Mesothelial cell of epicardium (in vitro differentiated cells): ENCODE measurements around the gene VRK2. TPM values are rescaled to one million over a fixed set of nuclear protein-coding genes. Genes with fewer than 3 reads are reported as not detected.

ENCODE experiments used
- DNase-seq, 2 experiments: peaks; one replicate each; pipeline ENCODE4 v3.0.0; 2021; ENCODE audit warnings: low spot score in 2 of 2; ENCODE audit not compliant: unreplicated experiment in 2 of 2
- H3K27ac Mint-ChIP-seq: 2 replicates; pipeline ENCODE4 v1.8.0; 2021; ENCODE audit warnings: mixed read lengths
- H3K27me3 Mint-ChIP-seq: 2 replicates; pipeline ENCODE4 v1.8.0; 2021; ENCODE audit warnings: low read depth, mixed read lengths
- H3K36me3 Mint-ChIP-seq: 2 replicates; pipeline ENCODE4 v1.8.0; 2021; ENCODE audit warnings: mixed read lengths
- H3K4me1 Mint-ChIP-seq: 2 replicates; pipeline ENCODE4 v1.8.0; 2021; ENCODE audit warnings: mixed read lengths
- H3K4me3 Mint-ChIP-seq: 2 replicates; pipeline ENCODE4 v1.8.0; 2021; ENCODE audit warnings: mild to moderate bottlenecking, moderate library complexity, mixed read lengths
- H3K9me3 Mint-ChIP-seq: 2 replicates; pipeline ENCODE4 v1.8.0; 2021; ENCODE audit warnings: mixed read lengths
- total RNA-seq: library from RNA; stranded (reverse); gene quantifications from 3 replicates; pipeline ENCODE4 v1.2.1, GENCODE V29; 2021
- TF ChIP-seq, protein P1 (sequence below): fragments of 200-600 bp; sonication (generic); IDR thresholded peaks from one replicate; pipeline ENCODE4 v1.5.0; 2021; ENCODE audit warnings: antibody characterized with exemption; ENCODE audit not compliant: unreplicated experiment

The VRK2 gene
- total RNA-seq, 1 donor from 2014 or later: 22.9 TPM

DNA sequence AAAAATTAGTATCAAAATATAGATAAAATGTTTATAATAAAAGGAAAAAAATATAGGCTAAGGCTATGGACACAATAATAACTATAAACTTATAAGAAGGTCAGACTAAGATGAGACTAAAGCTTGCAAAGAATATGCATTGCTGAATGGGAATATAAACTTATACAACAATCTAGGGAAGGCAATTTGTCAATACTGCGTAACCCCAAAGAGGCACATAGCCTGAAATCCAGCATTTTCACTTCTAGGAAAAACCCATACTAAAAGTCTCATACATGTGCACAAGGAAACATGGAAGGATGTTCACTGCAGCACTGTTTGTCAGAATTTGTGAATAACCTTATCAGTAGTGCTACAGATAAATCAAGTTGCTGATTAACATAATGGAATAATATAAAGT lies 149.1 kb downstream of the VRK2 start:
- no peaks in the 10 kb centered on the region for H3K9me3 Mint-ChIP-seq
- peaks cover 8% of the 10 kb centered on the region for H3K4me1 Mint-ChIP-seq
- no peak overlapping the region for H3K4me3 Mint-ChIP-seq
- H3K27ac Mint-ChIP-seq: no peak overlapping the region
- DNase-seq: no peak
- TF ChIP-seq, protein P1, sequence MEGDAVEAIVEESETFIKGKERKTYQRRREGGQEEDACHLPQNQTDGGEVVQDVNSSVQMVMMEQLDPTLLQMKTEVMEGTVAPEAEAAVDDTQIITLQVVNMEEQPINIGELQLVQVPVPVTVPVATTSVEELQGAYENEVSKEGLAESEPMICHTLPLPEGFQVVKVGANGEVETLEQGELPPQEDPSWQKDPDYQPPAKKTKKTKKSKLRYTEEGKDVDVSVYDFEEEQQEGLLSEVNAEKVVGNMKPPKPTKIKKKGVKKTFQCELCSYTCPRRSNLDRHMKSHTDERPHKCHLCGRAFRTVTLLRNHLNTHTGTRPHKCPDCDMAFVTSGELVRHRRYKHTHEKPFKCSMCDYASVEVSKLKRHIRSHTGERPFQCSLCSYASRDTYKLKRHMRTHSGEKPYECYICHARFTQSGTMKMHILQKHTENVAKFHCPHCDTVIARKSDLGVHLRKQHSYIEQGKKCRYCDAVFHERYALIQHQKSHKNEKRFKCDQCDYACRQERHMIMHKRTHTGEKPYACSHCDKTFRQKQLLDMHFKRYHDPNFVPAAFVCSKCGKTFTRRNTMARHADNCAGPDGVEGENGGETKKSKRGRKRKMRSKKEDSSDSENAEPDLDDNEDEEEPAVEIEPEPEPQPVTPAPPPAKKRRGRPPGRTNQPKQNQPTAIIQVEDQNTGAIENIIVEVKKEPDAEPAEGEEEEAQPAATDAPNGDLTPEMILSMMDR: no peak
- peaks cover 5% of the 10 kb centered on the region for H3K36me3 Mint-ChIP-seq
- H3K27me3 Mint-ChIP-seq: no peaks in the 10 kb centered on the region

DNA sequence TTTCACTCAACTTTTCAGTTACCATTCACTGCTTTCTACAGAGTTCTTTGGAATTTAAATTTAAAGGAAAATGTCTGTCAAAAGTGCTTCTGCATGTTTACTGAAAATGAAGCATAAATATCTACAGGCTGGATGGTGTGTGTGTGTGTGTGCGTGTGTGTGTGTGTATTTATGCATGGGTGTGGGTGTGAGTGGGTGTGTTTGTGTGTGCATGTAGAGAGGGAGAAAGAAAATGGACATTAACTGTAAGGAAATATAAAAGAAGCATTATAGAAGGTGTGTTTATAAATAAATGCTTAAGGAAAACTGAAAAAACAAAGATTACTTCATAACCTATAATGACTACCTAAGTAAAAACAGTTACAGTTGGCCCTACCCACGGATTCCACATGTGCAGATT lies 151.3 kb downstream of the VRK2 start:
- no peak for DNase-seq
- Mint-ChIP-seq H3K4me3 (no peak overlapping the region), H3K4me1 (peaks cover 8% of the 10 kb centered on the region), H3K36me3 (peaks cover 5% of the 10 kb centered on the region), H3K9me3 (no peaks in the 10 kb centered on the region), H3K27me3 (no peaks in the 10 kb centered on the region), H3K27ac (no peak overlapping the region)
- TF ChIP-seq, protein P1: no peak

DNA sequence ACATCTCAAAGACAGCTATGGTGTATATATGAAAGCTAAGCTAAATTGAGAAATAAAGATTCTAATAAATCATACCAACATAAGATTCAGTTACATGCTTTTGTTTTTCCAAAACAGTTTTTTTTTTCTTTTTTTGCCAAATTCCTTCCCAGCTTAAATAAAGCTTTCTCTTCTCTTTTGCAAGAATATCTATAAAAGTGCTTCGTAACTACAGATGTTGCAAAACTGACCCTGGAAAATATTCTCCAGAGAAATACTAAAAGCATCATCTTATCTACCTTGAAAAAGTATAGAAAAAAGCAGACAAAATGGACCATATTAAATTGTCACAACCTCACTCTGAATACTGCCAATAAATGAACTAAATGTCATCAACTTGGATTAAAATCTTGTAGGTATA lies 155.8 kb downstream of the VRK2 start:
- Mint-ChIP-seq H3K4me3 (no peak overlapping the region), H3K4me1 (peaks cover 10% of the 10 kb centered on the region), H3K27me3 (no peaks in the 10 kb centered on the region), H3K27ac (no peak overlapping the region), H3K9me3 (no peaks in the 10 kb centered on the region), H3K36me3 (peaks cover 5% of the 10 kb centered on the region)
- DNase-seq: no peak
- TF ChIP-seq, protein P1: no peak

DNA sequence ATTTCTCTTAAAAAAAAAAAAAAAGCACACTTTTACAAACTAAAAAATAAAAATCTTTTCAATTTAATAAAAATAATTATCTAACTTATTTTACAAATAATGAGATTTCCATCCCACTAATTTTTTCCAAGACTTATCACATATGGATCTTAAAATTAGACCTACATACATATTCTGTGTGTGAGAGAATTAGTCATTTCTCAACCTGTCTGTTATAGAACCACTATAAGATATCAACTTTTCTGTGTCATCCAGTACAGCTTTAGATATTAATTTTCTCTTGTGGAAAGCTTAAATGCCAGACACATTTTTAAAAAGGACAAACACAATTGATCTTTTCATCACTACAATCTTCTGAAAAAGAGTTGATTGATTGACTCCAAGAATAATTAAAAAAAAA lies 156.4 kb downstream of the VRK2 start:
- TF ChIP-seq, protein P1: no peak
- peaks cover 3% of the 10 kb centered on the region for H3K36me3 Mint-ChIP-seq
- no peak overlapping the region for H3K27ac Mint-ChIP-seq
- no peaks in the 10 kb centered on the region for H3K27me3 Mint-ChIP-seq
- H3K4me1 Mint-ChIP-seq: peaks cover 10% of the 10 kb centered on the region
- no peak for DNase-seq
- H3K9me3 Mint-ChIP-seq: no peaks in the 10 kb centered on the region
- no peak overlapping the region for H3K4me3 Mint-ChIP-seq

DNA sequence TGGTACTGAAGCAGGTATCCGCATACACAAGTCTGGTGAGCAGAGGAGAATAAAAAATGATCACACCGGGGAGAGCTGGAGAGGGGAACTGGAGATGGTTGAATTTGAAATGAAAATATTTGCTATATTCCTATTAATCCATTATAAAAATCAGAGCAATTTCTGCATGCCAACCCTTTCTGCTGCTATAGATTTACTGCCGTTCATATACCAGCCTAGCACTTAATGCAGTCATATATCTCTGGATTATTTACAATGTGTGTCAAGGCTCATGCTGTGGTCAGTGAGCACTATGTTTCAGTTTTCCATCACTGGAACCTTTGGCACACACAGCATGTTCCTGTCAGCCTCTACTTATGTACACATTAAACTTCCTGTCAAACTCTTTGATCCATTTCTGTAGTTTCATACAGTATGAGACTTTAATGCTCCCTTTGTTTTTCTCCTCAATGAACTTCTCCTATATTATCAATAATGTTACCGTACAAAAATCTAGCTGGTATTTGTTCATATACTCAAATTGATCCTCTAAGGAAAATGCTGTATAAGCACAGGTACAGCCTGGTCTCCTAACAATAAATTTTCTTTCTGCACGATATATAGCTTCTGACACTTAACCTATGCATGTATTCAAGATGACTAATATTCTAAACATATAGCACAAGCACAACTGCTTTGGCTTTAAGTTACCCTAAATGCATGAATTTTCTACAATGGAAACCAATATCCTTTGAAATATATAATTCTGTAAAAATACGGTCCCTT lies 157.8 kb downstream of the VRK2 start:
- TF ChIP-seq, protein P1: no peak
- H3K4me1 Mint-ChIP-seq: peaks cover 10% of the 10 kb centered on the region
- peaks cover 3% of the 10 kb centered on the region for H3K36me3 Mint-ChIP-seq
- no peak overlapping the region for H3K27ac Mint-ChIP-seq
- no peaks in the 10 kb centered on the region for H3K9me3 Mint-ChIP-seq
- no peaks in the 10 kb centered on the region for H3K27me3 Mint-ChIP-seq
- H3K4me3 Mint-ChIP-seq: no peak overlapping the region
- DNase-seq: no peak
